ENCODE data around the gene RFTN2.
"Not testable (repeated sequence)": the region's sequence is repeated elsewhere in the genome, so short reads cannot be mapped to it uniquely, and the experiment has no call there.

RFTN2 gene

GRCh38 chr2:197675246-197675645 is at the start of gene RFTN2:
Gene RFTN2, minus strand, starts transcription at chr2:197675587. Its CDS starts 129 bp downstream, at chr2:197675458.
- DNase-seq (ENCODE audit: low read depth) = no peak

GRCh38 chr2:197717863-197718262 is 42.5 kb upstream of the RFTN2 start:
- DNase-seq (ENCODE audit: low read depth) = no peak

- DNase-seq (ENCODE audit: low read depth) = no peak
These were observed 37.9 kb upstream of the RFTN2 start for GRCh38 chr2:197713271-197713670.

GRCh38 chr2:197711578-197711977 is 36.2 kb upstream of the RFTN2 start:
- no peak for DNase-seq (ENCODE audit: low read depth)

- no peak for DNase-seq (ENCODE audit: low read depth)
These were observed 35.1 kb upstream of the RFTN2 start for GRCh38 chr2:197710424-197711042.

GRCh38 chr2:197709140-197709539 is 33.8 kb upstream of the RFTN2 start:
- not testable (repeated sequence) for DNase-seq (ENCODE audit: low read depth)

GRCh38 chr2:197708331-197708730 is 32.9 kb upstream of the RFTN2 start:
- no peak for DNase-seq (ENCODE audit: low read depth)

GRCh38 chr2:197707316-197708213 is 32.2 kb upstream of the RFTN2 start:
- no peak for DNase-seq (ENCODE audit: low read depth)

- no peak for DNase-seq (ENCODE audit: low read depth)
These were observed 31.4 kb upstream of the RFTN2 start for GRCh38 chr2:197706839-197707207.

GRCh38 chr2:197705912-197706838 is 30.8 kb upstream of the RFTN2 start:
- no peak for DNase-seq (ENCODE audit: low read depth)

- DNase-seq (ENCODE audit: low read depth) = peak; percentile 91
These were observed 29.9 kb upstream of the RFTN2 start, which contains the start of gene MARS2 for GRCh38 chr2:197705121-197705911. Gene MARS2, plus strand, starts transcription at chr2:197705369. Its CDS starts 37 bp downstream, at chr2:197705406.

GRCh38 chr2:197704434-197705120 is 29.2 kb upstream of the RFTN2 start:
- no peak for DNase-seq (ENCODE audit: low read depth)

GRCh38 chr2:197700960-197701359 is 25.6 kb upstream of the RFTN2 start:
- no peak for DNase-seq (ENCODE audit: low read depth)

GRCh38 chr2:197699724-197700123 is 24.3 kb upstream of the RFTN2 start:
- DNase-seq (ENCODE audit: low read depth) = not testable (repeated sequence)

GRCh38 chr2:197696571-197696970 is 21.2 kb upstream of the RFTN2 start:
- DNase-seq (ENCODE audit: low read depth) = not testable (repeated sequence)

GRCh38 chr2:197695971-197696370 is 20.6 kb upstream of the RFTN2 start:
- DNase-seq (ENCODE audit: low read depth) = not testable (repeated sequence)

GRCh38 chr2:197695206-197695605 is 19.8 kb upstream of the RFTN2 start:
- not testable (repeated sequence) for DNase-seq (ENCODE audit: low read depth)

- DNase-seq (ENCODE audit: low read depth) = no peak
These were observed 2.1 kb upstream of the RFTN2 start for GRCh38 chr2:197677483-197677882.

GRCh38 chr2:197677056-197677455 is 1.7 kb upstream of the RFTN2 start:
- DNase-seq (ENCODE audit: low read depth) = no peak

- DNase-seq (ENCODE audit: low read depth) = no peak
These were observed 363 bp upstream of the RFTN2 start for GRCh38 chr2:197675711-197676188.

GRCh38 chr2:197674591-197674990 is 796 bp downstream of the RFTN2 start:
- no peak for DNase-seq (ENCODE audit: low read depth)
